LoVo (cell line): ENCODE results near the gene SEMA4B.
A peak's percentile ranks its signal among the peaks of the same experiment; 100 is the strongest.
"Not testable (repeated sequence)": the region's sequence is repeated elsewhere in the genome, so short reads cannot be mapped to it uniquely, and the experiment has no call there.

Source experiments
- DNase-seq: peaks from one replicate; pipeline ENCODE4 v3.0.0-alpha.2; 2016; ENCODE audit warnings: low spot score

Gene SEMA4B

GRCh38 chr15:90201130-90201943, at the start of gene SEMA4B:
Gene SEMA4B (plus strand): TSS chr15:90201330. CDS start chr15:90201579, 249 bp downstream.
- peak; percentile 75 for DNase-seq

- no peak for DNase-seq
Observed at GRCh38 chr15:90151989-90152645, 49.0 kb upstream of the SEMA4B start.

- DNase-seq: no peak
Observed at GRCh38 chr15:90153658-90154057, 47.5 kb upstream of the SEMA4B start.

GRCh38 chr15:90154246-90154645, 46.9 kb upstream of the SEMA4B start:
- DNase-seq: no peak

GRCh38 chr15:90154861-90155626, 46.1 kb upstream of the SEMA4B start:
- DNase-seq: no peak

- peak; percentile 50 for DNase-seq
Observed at GRCh38 chr15:90159213-90159612, 41.9 kb upstream of the SEMA4B start.

GRCh38 chr15:90160781-90161727, 40.1 kb upstream of the SEMA4B start:
- DNase-seq: peak; percentile 49

GRCh38 chr15:90161950-90162361, 39.2 kb upstream of the SEMA4B start:
- DNase-seq: no peak

- DNase-seq: no peak
Observed at GRCh38 chr15:90162956-90163355, 38.2 kb upstream of the SEMA4B start.

GRCh38 chr15:90164239-90164638, 36.9 kb upstream of the SEMA4B start:
- DNase-seq: not testable (repeated sequence)

- no peak for DNase-seq
Observed at GRCh38 chr15:90165157-90165556, 36.0 kb upstream of the SEMA4B start.

- DNase-seq: peak; percentile 99
Observed at GRCh38 chr15:90165659-90166489, 35.3 kb upstream of the SEMA4B start.

GRCh38 chr15:90167121-90167520, 34.0 kb upstream of the SEMA4B start:
- no peak for DNase-seq

GRCh38 chr15:90171623-90172022, 29.5 kb upstream of the SEMA4B start:
- DNase-seq: no peak

- DNase-seq: no peak
Observed at GRCh38 chr15:90173372-90173771, 27.8 kb upstream of the SEMA4B start.

- no peak for DNase-seq
Observed at GRCh38 chr15:90174140-90174875, 26.8 kb upstream of the SEMA4B start.

GRCh38 chr15:90177012-90177411, 24.1 kb upstream of the SEMA4B start:
- no peak for DNase-seq

- no peak for DNase-seq
Observed at GRCh38 chr15:90178468-90179435, 22.4 kb upstream of the SEMA4B start.

GRCh38 chr15:90181776-90182175, 19.4 kb upstream of the SEMA4B start:
- no peak for DNase-seq
